Ascending aorta (tissue), 2 donors: ENCODE data around the gene TMSB15B. TPM values are rescaled to one million over a fixed set of nuclear protein-coding genes. Genes with fewer than 3 reads are reported as not detected.
"Not testable (repeated sequence)": the region's sequence is repeated elsewhere in the genome, so short reads cannot be mapped to it uniquely, and the experiment has no call there.

Experiments
- DNase-seq, 2 donors: peaks; one replicate each; pipeline ENCODE4 v3.0.0-alpha.2; 2019; ENCODE audit warnings: low spot score in 2 of 2
- H3K27ac ChIP-seq, 2 donors: fragments of 200-600 bp; sonication (generic); one replicate each; pipeline ENCODE4 v1.5.1; 2016 to 2017; ENCODE audit warnings: mild to moderate bottlenecking in 1 of 2
- H3K27me3 ChIP-seq: fragments of 200-600 bp; sonication (generic); one replicate; pipeline ENCODE4 v1.5.1; 2017
- H3K36me3 ChIP-seq, 2 donors: fragments of 200-600 bp; sonication (generic); one replicate each; pipeline ENCODE4 v1.5.1; 2016
- H3K4me1 ChIP-seq, 2 donors: fragments of 200-600 bp; sonication (generic); one replicate each; pipeline ENCODE4 v1.5.1; 2016 to 2017; ENCODE audit warnings: mild to moderate bottlenecking in 1 of 2
- H3K4me3 ChIP-seq, 2 donors: fragments of 200-600 bp; sonication (generic); one replicate each; pipeline ENCODE4 v1.5.1; 2016 to 2017; ENCODE audit warnings: mild to moderate bottlenecking in 1 of 2
- H3K9me3 ChIP-seq, 2 donors: fragments of 200-600 bp; sonication (generic); one replicate each; pipeline ENCODE4 v1.5.1; 2016
- CTCF ChIP-seq, 3 experiments: fragments of 200-600 bp in 2 of 3; fragments of 450-650 bp in 1 of 3; sonication (generic) in 2 of 3; IDR thresholded peaks; one replicate each; pipeline ENCODE4 v1.5.1; 2016 to 2019; ENCODE audit warnings: antibody characterized with exemption in 3 of 3, mild to moderate bottlenecking in 1 of 3, moderate library complexity in 1 of 3
- intact Hi-C: fragments of 100-400 bp; cut with DNase I; formaldehyde crosslinking; loops from one replicate; pipeline ENCODE4 v1.15.1; 2023
- total RNA-seq: library from RNA; depleted of rRNA; stranded (reverse); fragments of >200 nt; gene quantifications from one replicate; pipeline ENCODE4 v1.1.0, GENCODE V29; 2016

The TMSB15B gene
- total RNA-seq, 1 donor from 2014 or later = 0.32 TPM

GRCh38 chrX:103927030-103927429, 35.4 kb upstream of the TMSB15B start:
- no peak overlapping the region for H3K27ac ChIP-seq
- intact Hi-C loops = no loop called here
- no peak for TF ChIP-seq CTCF (IDR thresholded peaks at IDR 0.05)
- no peaks in the 10 kb centered on the region for H3K27me3 ChIP-seq
- H3K9me3 ChIP-seq = no peaks in the 10 kb centered on the region
- H3K36me3 ChIP-seq = no peaks in the 10 kb centered on the region
- no peak overlapping the region for H3K4me3 ChIP-seq
- DNase-seq = no peak
- H3K4me1 ChIP-seq = no peaks in the 10 kb centered on the region

GRCh38 chrX:103927633-103928032, 34.8 kb upstream of the TMSB15B start:
- no peaks in the 10 kb centered on the region for H3K36me3 ChIP-seq
- no peak overlapping the region for H3K4me3 ChIP-seq
- TF ChIP-seq CTCF (IDR thresholded peaks at IDR 0.05) = no peak
- DNase-seq = no peak
- H3K4me1 ChIP-seq = no peaks in the 10 kb centered on the region
- H3K27me3 ChIP-seq = no peaks in the 10 kb centered on the region
- H3K9me3 ChIP-seq = no peaks in the 10 kb centered on the region
- intact Hi-C loops = no loop called here
- H3K27ac ChIP-seq = no peak overlapping the region

- H3K27me3 ChIP-seq = no peaks in the 10 kb centered on the region
- peaks cover 0 to 5% of the 10 kb centered on the region in 2 donors for H3K9me3 ChIP-seq
- H3K36me3 ChIP-seq = no peaks in the 10 kb centered on the region
- DNase-seq = no peak
- H3K27ac ChIP-seq = no peak overlapping the region
- no peak for TF ChIP-seq CTCF (IDR thresholded peaks at IDR 0.05)
- intact Hi-C loops = no loop called here
- H3K4me3 ChIP-seq = no peak overlapping the region
- no peaks in the 10 kb centered on the region for H3K4me1 ChIP-seq
Observed at GRCh38 chrX:103932133-103932532, 30.3 kb upstream of the TMSB15B start.

GRCh38 chrX:103940257-103940656, 22.2 kb upstream of the TMSB15B start:
- H3K4me3 ChIP-seq, H3K27me3 ChIP-seq, H3K9me3 ChIP-seq, DNase-seq, intact Hi-C loops, H3K27ac ChIP-seq, H3K36me3 ChIP-seq, H3K4me1 ChIP-seq: not testable (repeated sequence)

GRCh38 chrX:103941201-103941975, 21.0 kb upstream of the TMSB15B start:
- Histone ChIP-seq H3K36me3 (no peaks in the 10 kb centered on the region), H3K9me3 (no peaks in the 10 kb centered on the region), H3K4me3 (no peak overlapping the region), H3K27ac (no peak overlapping the region), H3K4me1 (no peaks in the 10 kb centered on the region), H3K27me3 (no peaks in the 10 kb centered on the region)
- TF ChIP-seq CTCF (IDR thresholded peaks at IDR 0.05) = peak in 2 of 3 experiments; percentile 33 to 56
- intact Hi-C loops = loop anchor here (1.0 kb wide), 1 partner anchor 96 kb away; no protein-coding TSS in a partner anchor
- no peak for DNase-seq

- no peak for TF ChIP-seq CTCF (IDR thresholded peaks at IDR 0.05)
- Histone ChIP-seq H3K27ac (no peak overlapping the region), H3K36me3 (no peaks in the 10 kb centered on the region), H3K4me1 (no peaks in the 10 kb centered on the region), H3K27me3 (no peaks in the 10 kb centered on the region), H3K4me3 (no peak overlapping the region), H3K9me3 (no peaks in the 10 kb centered on the region)
- intact Hi-C loops = no loop called here
- DNase-seq = no peak
Observed at GRCh38 chrX:103949506-103949905, 12.9 kb upstream of the TMSB15B start.
